ENCODE results near the gene KCNH8.

The KCNH8 gene

DNA sequence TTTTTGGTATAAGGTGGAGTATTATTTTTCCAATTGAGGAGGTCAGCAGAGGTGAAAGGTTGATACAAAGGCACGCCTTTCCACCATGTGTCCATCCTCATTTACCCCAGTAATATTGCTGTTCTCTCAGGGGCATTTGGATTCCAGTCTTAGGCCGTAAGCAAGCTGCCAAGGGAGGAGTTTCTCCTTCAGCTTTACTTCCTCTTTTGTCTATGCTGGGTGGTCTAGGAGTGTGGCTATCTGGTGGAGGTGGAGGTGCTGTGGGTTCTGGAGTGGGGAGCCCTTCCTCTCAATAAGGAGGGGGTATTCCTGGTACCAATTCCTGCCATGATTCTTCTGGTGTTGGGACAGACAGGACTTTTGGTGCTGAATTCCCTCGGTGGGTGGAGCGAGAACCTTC is 340.6 kb downstream of the KCNH8 start:
- no peaks in the 10 kb centered on the region for H3K79me2 ChIP-seq (ENCODE audit: control insufficient read depth, insufficient read depth, low read length)

DNA sequence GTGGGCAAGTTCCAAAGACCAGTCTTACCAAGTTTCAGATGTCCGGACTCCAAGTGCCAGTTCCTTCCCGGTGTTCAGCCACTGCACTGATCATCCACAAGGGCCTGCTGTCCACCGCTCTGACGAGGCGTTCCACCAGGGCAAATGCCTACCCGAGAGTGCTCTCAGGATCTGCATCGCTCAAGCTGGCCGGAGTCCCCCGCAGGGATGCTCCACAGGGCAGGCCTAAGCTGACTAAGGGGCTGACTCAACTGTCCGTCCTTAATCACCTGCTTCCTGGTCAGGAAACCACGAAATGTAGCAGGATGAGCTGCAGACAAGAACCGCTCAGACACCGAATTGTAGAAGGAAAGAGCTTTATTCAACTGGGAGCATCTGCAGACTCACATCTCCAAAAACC is 341.6 kb downstream of the KCNH8 start:
- H3K36me3 ChIP-seq (ENCODE audit: control insufficient read depth, insufficient read depth, low read length), result no peaks in the 10 kb centered on the region
- H4K8ac ChIP-seq (ENCODE audit: low read depth, low read length), result no peak overlapping the region
- H3K4me1 ChIP-seq (ENCODE audit: control insufficient read depth, low read depth, low read length), result no peaks in the 10 kb centered on the region
- H2AK5ac ChIP-seq (ENCODE audit: low read length), result no peak overlapping the region
- H3K23ac ChIP-seq (ENCODE audit: low read length), result no peak overlapping the region
- H3K9ac ChIP-seq (ENCODE audit: low read length), result no peak overlapping the region
- WGBS (ENCODE audit: extremely low coverage, insufficient coverage, low lambda C conversion rate), result no CpG with 5 or more reads among the region's 13 CpGs
- H3K4ac ChIP-seq (ENCODE audit: low read depth, low read length), result no peak overlapping the region
- peak; percentile 4 for DNase-seq
- no peaks in the 10 kb centered on the region for H3K79me1 ChIP-seq (ENCODE audit: low read length)
- no peak overlapping the region for H2BK5ac ChIP-seq (ENCODE audit: low read length)
- no peak overlapping the region for H3K56ac ChIP-seq (ENCODE audit: low read length)
- H4K5ac ChIP-seq (ENCODE audit: low read length), result no peak overlapping the region
- no peak overlapping the region for H3K4me2 ChIP-seq (ENCODE audit: low read length)
- H3K18ac ChIP-seq (ENCODE audit: low read length), result no peak overlapping the region
- no peak overlapping the region for H3K27ac ChIP-seq (ENCODE audit: low read depth, low read length)
- no peak overlapping the region for H2BK120ac ChIP-seq (ENCODE audit: low read depth, low read length)
- no peaks in the 10 kb centered on the region for H3K27me3 ChIP-seq (ENCODE audit: insufficient read depth, low read length, poor library complexity)
- H2BK15ac ChIP-seq (replicated peaks; ENCODE audit: low read depth), result no peak overlapping the region
- H3K79me2 ChIP-seq (ENCODE audit: control insufficient read depth, insufficient read depth, low read length), result no peaks in the 10 kb centered on the region
- H3K4me3 ChIP-seq (ENCODE audit: low read length), result no peak overlapping the region

More for the DNA sequence above, 340.6 kb downstream of the KCNH8 start:
- Histone ChIP-seq H3K36me3 (ENCODE audit: control insufficient read depth, insufficient read depth, low read length) (no peaks in the 10 kb centered on the region), H3K4ac (ENCODE audit: low read depth, low read length) (no peak overlapping the region), H3K23ac (ENCODE audit: low read length) (no peak overlapping the region), H2BK120ac (ENCODE audit: low read depth, low read length) (no peak overlapping the region), H3K79me1 (ENCODE audit: low read length) (no peaks in the 10 kb centered on the region), H2BK15ac (replicated peaks; ENCODE audit: low read depth) (no peak overlapping the region), H3K18ac (ENCODE audit: low read length) (no peak overlapping the region), H2BK5ac (ENCODE audit: low read length) (no peak overlapping the region), H3K27me3 (ENCODE audit: insufficient read depth, low read length, poor library complexity) (no peaks in the 10 kb centered on the region), H3K4me3 (ENCODE audit: low read length) (no peak overlapping the region), H3K4me2 (ENCODE audit: low read length) (no peak overlapping the region), H4K5ac (ENCODE audit: low read length) (no peak overlapping the region), H3K27ac (ENCODE audit: low read depth, low read length) (no peak overlapping the region), H3K9ac (ENCODE audit: low read length) (no peak overlapping the region), H3K4me1 (ENCODE audit: control insufficient read depth, low read depth, low read length) (no peaks in the 10 kb centered on the region), H3K56ac (ENCODE audit: low read length) (no peak overlapping the region), H2AK5ac (ENCODE audit: low read length) (no peak overlapping the region), H4K8ac (ENCODE audit: low read depth, low read length) (no peak overlapping the region)
- WGBS (ENCODE audit: extremely low coverage, insufficient coverage, low lambda C conversion rate), result no CpG with 5 or more reads among the region's 4 CpGs
- DNase-seq, result no peak

- no peak for DNase-seq
- no peak overlapping the region for H3K4me3 ChIP-seq (ENCODE audit: low read length)
- H3K79me2 ChIP-seq (ENCODE audit: control insufficient read depth, insufficient read depth, low read length), result no peaks in the 10 kb centered on the region
- no peak overlapping the region for H2BK15ac ChIP-seq (replicated peaks; ENCODE audit: low read depth)
- no peak overlapping the region for H2BK5ac ChIP-seq (ENCODE audit: low read length)
- WGBS (ENCODE audit: extremely low coverage, insufficient coverage, low lambda C conversion rate), result no CpG with 5 or more reads among the region's 1 CpG
- no peak overlapping the region for H3K4me2 ChIP-seq (ENCODE audit: low read length)
- no peak overlapping the region for H3K4ac ChIP-seq (ENCODE audit: low read depth, low read length)
- H3K56ac ChIP-seq (ENCODE audit: low read length), result no peak overlapping the region
- H3K23ac ChIP-seq (ENCODE audit: low read length), result no peak overlapping the region
- H3K27me3 ChIP-seq (ENCODE audit: insufficient read depth, low read length, poor library complexity), result no peaks in the 10 kb centered on the region
- H4K5ac ChIP-seq (ENCODE audit: low read length), result no peak overlapping the region
- H2BK120ac ChIP-seq (ENCODE audit: low read depth, low read length), result no peak overlapping the region
- H2AK5ac ChIP-seq (ENCODE audit: low read length), result no peak overlapping the region
- H3K27ac ChIP-seq (ENCODE audit: low read depth, low read length), result no peak overlapping the region
- H3K36me3 ChIP-seq (ENCODE audit: control insufficient read depth, insufficient read depth, low read length), result no peaks in the 10 kb centered on the region
- no peak overlapping the region for H3K18ac ChIP-seq (ENCODE audit: low read length)
- no peaks in the 10 kb centered on the region for H3K79me1 ChIP-seq (ENCODE audit: low read length)
- no peak overlapping the region for H4K8ac ChIP-seq (ENCODE audit: low read depth, low read length)
- no peak overlapping the region for H3K9ac ChIP-seq (ENCODE audit: low read length)
- H3K4me1 ChIP-seq (ENCODE audit: control insufficient read depth, low read depth, low read length), result no peaks in the 10 kb centered on the region
These were observed 357.9 kb downstream of the KCNH8 start for GRCh38 chr3:19506171-19506570.

GRCh38 chr3:19522305-19522704 is 374.0 kb downstream of the KCNH8 start:
- no peaks in the 10 kb centered on the region for H3K4me1 ChIP-seq (ENCODE audit: control insufficient read depth, low read depth, low read length)
- no peak overlapping the region for H4K8ac ChIP-seq (ENCODE audit: low read depth, low read length)
- no peak overlapping the region for H3K4me3 ChIP-seq (ENCODE audit: low read length)
- H3K36me3 ChIP-seq (ENCODE audit: control insufficient read depth, insufficient read depth, low read length), result no peaks in the 10 kb centered on the region
- no peak overlapping the region for H3K9ac ChIP-seq (ENCODE audit: low read length)
- H4K5ac ChIP-seq (ENCODE audit: low read length), result no peak overlapping the region
- H3K23ac ChIP-seq (ENCODE audit: low read length), result no peak overlapping the region
- WGBS (ENCODE audit: extremely low coverage, insufficient coverage, low lambda C conversion rate), result no CpG with 5 or more reads among the region's 1 CpG
- no peak overlapping the region for H2AK5ac ChIP-seq (ENCODE audit: low read length)
- H2BK15ac ChIP-seq (replicated peaks; ENCODE audit: low read depth), result no peak overlapping the region
- no peak overlapping the region for H3K18ac ChIP-seq (ENCODE audit: low read length)
- no peaks in the 10 kb centered on the region for H3K27me3 ChIP-seq (ENCODE audit: insufficient read depth, low read length, poor library complexity)
- no peak overlapping the region for H2BK5ac ChIP-seq (ENCODE audit: low read length)
- no peaks in the 10 kb centered on the region for H3K79me2 ChIP-seq (ENCODE audit: control insufficient read depth, insufficient read depth, low read length)
- H3K56ac ChIP-seq (ENCODE audit: low read length), result no peak overlapping the region
- no peaks in the 10 kb centered on the region for H3K79me1 ChIP-seq (ENCODE audit: low read length)
- H2BK120ac ChIP-seq (ENCODE audit: low read depth, low read length), result no peak overlapping the region
- H3K4ac ChIP-seq (ENCODE audit: low read depth, low read length), result no peak overlapping the region
- no peak for DNase-seq
- H3K4me2 ChIP-seq (ENCODE audit: low read length), result no peak overlapping the region
- H3K27ac ChIP-seq (ENCODE audit: low read depth, low read length), result no peak overlapping the region

GRCh38 chr3:19526071-19526470 is 377.8 kb downstream of the KCNH8 start:
- Histone ChIP-seq H2BK120ac (ENCODE audit: low read depth, low read length) (no peak overlapping the region), H3K79me1 (ENCODE audit: low read length) (no peaks in the 10 kb centered on the region), H3K36me3 (ENCODE audit: control insufficient read depth, insufficient read depth, low read length) (no peaks in the 10 kb centered on the region), H3K79me2 (ENCODE audit: control insufficient read depth, insufficient read depth, low read length) (no peaks in the 10 kb centered on the region), H3K27me3 (ENCODE audit: insufficient read depth, low read length, poor library complexity) (no peaks in the 10 kb centered on the region), H2AK5ac (ENCODE audit: low read length) (no peak overlapping the region), H3K23ac (ENCODE audit: low read length) (no peak overlapping the region), H3K4me3 (ENCODE audit: low read length) (no peak overlapping the region), H2BK15ac (replicated peaks; ENCODE audit: low read depth) (no peak overlapping the region), H3K18ac (ENCODE audit: low read length) (no peak overlapping the region), H3K27ac (ENCODE audit: low read depth, low read length) (no peak overlapping the region), H3K9ac (ENCODE audit: low read length) (no peak overlapping the region), H4K5ac (ENCODE audit: low read length) (no peak overlapping the region), H4K8ac (ENCODE audit: low read depth, low read length) (no peak overlapping the region), H3K56ac (ENCODE audit: low read length) (no peak overlapping the region), H3K4ac (ENCODE audit: low read depth, low read length) (no peak overlapping the region), H3K4me2 (ENCODE audit: low read length) (no peak overlapping the region), H3K4me1 (ENCODE audit: control insufficient read depth, low read depth, low read length) (no peaks in the 10 kb centered on the region), H2BK5ac (ENCODE audit: low read length) (no peak overlapping the region)
- DNase-seq, result no peak
- WGBS (ENCODE audit: extremely low coverage, insufficient coverage, low lambda C conversion rate), result no CpG with 5 or more reads among the region's 3 CpGs

DNA sequence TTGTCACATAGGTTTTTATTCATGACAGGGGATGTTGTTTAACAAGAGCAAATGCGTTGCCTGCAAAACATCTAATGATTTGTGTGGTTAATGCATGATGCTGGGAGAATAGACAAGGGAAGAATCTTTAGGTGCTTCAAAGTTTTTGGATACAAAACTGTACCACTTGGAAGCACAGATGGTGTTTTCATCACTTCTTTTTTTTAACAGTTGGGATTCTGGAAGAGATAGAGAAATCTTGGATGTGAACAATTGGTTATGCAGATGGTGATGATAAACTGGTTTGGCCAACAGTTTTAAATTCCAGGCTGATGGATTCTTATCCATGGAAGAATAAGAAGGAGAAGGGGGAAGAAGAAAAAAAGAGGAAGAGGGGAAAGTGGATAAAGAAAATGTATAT is 379.4 kb downstream of the KCNH8 start:
- Histone ChIP-seq H3K79me2 (ENCODE audit: control insufficient read depth, insufficient read depth, low read length) (no peaks in the 10 kb centered on the region), H3K4ac (ENCODE audit: low read depth, low read length) (no peak overlapping the region), H3K18ac (ENCODE audit: low read length) (no peak overlapping the region), H4K8ac (ENCODE audit: low read depth, low read length) (no peak overlapping the region), H3K79me1 (ENCODE audit: low read length) (no peaks in the 10 kb centered on the region), H3K27ac (ENCODE audit: low read depth, low read length) (no peak overlapping the region), H3K56ac (ENCODE audit: low read length) (no peak overlapping the region), H2AK5ac (ENCODE audit: low read length) (no peak overlapping the region), H3K23ac (ENCODE audit: low read length) (no peak overlapping the region), H4K5ac (ENCODE audit: low read length) (no peak overlapping the region), H2BK15ac (replicated peaks; ENCODE audit: low read depth) (no peak overlapping the region), H2BK120ac (ENCODE audit: low read depth, low read length) (no peak overlapping the region), H3K36me3 (ENCODE audit: control insufficient read depth, insufficient read depth, low read length) (no peaks in the 10 kb centered on the region), H3K4me2 (ENCODE audit: low read length) (no peak overlapping the region), H3K4me1 (ENCODE audit: control insufficient read depth, low read depth, low read length) (no peaks in the 10 kb centered on the region), H2BK5ac (ENCODE audit: low read length) (no peak overlapping the region), H3K4me3 (ENCODE audit: low read length) (no peak overlapping the region), H3K27me3 (ENCODE audit: insufficient read depth, low read length, poor library complexity) (no peaks in the 10 kb centered on the region), H3K9ac (ENCODE audit: low read length) (no peak overlapping the region)
- WGBS (ENCODE audit: extremely low coverage, insufficient coverage, low lambda C conversion rate), result no CpG with 5 or more reads among the region's 1 CpG
- DNase-seq, result no peak
